ENCODE data around the gene HIF3A. TPM values are rescaled to one million over a fixed set of nuclear protein-coding genes. Genes with fewer than 3 reads are reported as not detected.

Gene HIF3A
- total RNA-seq, 1 experiment from 2014 or later = 31.9 TPM

DNA sequence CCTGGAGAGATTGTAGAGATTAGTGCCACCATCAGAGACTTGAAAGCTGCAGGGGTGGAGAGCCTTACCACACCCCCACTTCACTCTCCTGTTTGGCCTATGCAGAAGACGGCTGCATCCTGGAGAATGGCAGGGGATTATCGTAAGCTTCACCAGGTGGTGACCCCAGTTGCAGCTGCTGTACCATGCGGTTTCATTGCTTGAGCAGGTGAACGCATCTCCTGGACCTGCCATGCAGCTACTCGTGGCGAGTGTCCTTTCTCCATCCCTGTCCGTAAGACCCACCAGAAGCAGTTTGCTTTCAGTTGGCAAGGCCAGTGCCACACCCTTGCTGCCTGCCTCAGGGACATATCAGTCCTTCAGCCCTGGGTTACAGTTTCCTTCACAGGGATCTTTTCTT is 71.3 kb downstream of the HIF3A start:
- no peak overlapping the region for H3K14ac ChIP-seq (ENCODE audit: insufficient read depth, low read length)
- Mint-ChIP-seq H3K4me3 (no peak overlapping the region), H3K9me3 (no peaks in the 10 kb centered on the region), H3K27ac (0 out of 7 replicates have a peak overlapping the region, but pooled peaks of 1 of the 3 experiments have one; percentile 73), H3K36me3 (ENCODE audit: insufficient read depth in 1 of 3, low read depth in 3 of 3) (peaks cover 14 to 41% (median 38%) of the 10 kb centered on the region in 3 experiments; a peak in 6 of 7 replicates), H3K27me3 (ENCODE audit: low read depth) (no peaks in the 10 kb centered on the region), H3K4me1 (peaks cover 28 to 29% of the 10 kb centered on the region in 2 experiments)
- H4K91ac ChIP-seq (ENCODE audit: insufficient read length, low read depth, low read length) = no peak overlapping the region
- H3T11ph ChIP-seq (ENCODE audit: low read length) = no peak overlapping the region
- H3K27ac ChIP-seq (ENCODE audit: insufficient read length, low read depth, low read length) = no peak overlapping the region
- no peaks in the 10 kb centered on the region for H3K79me2 ChIP-seq (ENCODE audit: insufficient read depth, low read length)
- H2AK5ac ChIP-seq (ENCODE audit: insufficient read length, low read length) = no peak overlapping the region
- no peaks in the 10 kb centered on the region for H3K27me3 ChIP-seq (ENCODE audit: insufficient read depth, low read length)
- no peak overlapping the region for H3K9ac ChIP-seq (ENCODE audit: extremely low read depth, insufficient read length, low read length)
- no peak overlapping the region for H2AFZ ChIP-seq (ENCODE audit: low read length)
- H2BK12ac ChIP-seq (ENCODE audit: insufficient read length, low read depth, low read length) = no peak overlapping the region
- no peak overlapping the region for H3K56ac ChIP-seq (ENCODE audit: insufficient read length, low read depth, low read length)
- no peak for TF ChIP-seq CTCF (conservative IDR thresholded peaks at IDR 0.05)
- DNase-seq = no peak
- no peak overlapping the region for H2BK5ac ChIP-seq (ENCODE audit: insufficient read length, low read length)
- no peak overlapping the region for H3K4me2 ChIP-seq (ENCODE audit: insufficient read depth, insufficient read length, low read length)
- H2BK15ac ChIP-seq (ENCODE audit: low read depth, low read length) = no peak overlapping the region
- H3K23ac ChIP-seq (ENCODE audit: insufficient read length, low read depth, low read length) = no peak overlapping the region
- no CpG with 5 or more reads among the region's 7 CpGs for WGBS (ENCODE audit: extremely low coverage, insufficient read length, low lambda C conversion rate)
- H4K8ac ChIP-seq (replicated peaks; ENCODE audit: insufficient read length, low read depth, low read length) = no peak overlapping the region
- H2BK120ac ChIP-seq (ENCODE audit: low read depth, low read length, poor library complexity, severe bottlenecking) = no peak overlapping the region
- no peak overlapping the region for H4K5ac ChIP-seq (ENCODE audit: insufficient read length, low read depth, low read length)
- H2BK20ac ChIP-seq (ENCODE audit: low read depth, low read length, poor library complexity, severe bottlenecking) = no peak overlapping the region
- H3K9me3 ChIP-seq (ENCODE audit: control insufficient read depth, low read depth, low read length) = no peaks in the 10 kb centered on the region
- H3K4me1 ChIP-seq (ENCODE audit: insufficient read depth, low read length) = peaks cover 3% of the 10 kb centered on the region; the same call in 1 of the 2 replicates
- H3K4ac ChIP-seq (ENCODE audit: low read depth, low read length) = no peak overlapping the region
- no peaks in the 10 kb centered on the region for H4K20me1 ChIP-seq (ENCODE audit: control insufficient read depth, insufficient read depth, insufficient read length)
- no peaks in the 10 kb centered on the region for H3K23me2 ChIP-seq (ENCODE audit: insufficient read length, low read depth, low read length, poor library complexity, severe bottlenecking)
- H3K79me1 ChIP-seq (ENCODE audit: insufficient read depth, low read depth, low read length, poor library complexity, severe bottlenecking) = peaks cover 5% of the 10 kb centered on the region
- H3K18ac ChIP-seq (ENCODE audit: insufficient read length, low read depth, low read length) = no peak overlapping the region

Measured in H9 (cell line).